Common myeloid progenitor, CD34-positive (primary cell): ENCODE measurements around the gene HIVEP1.

ENCODE experiments used
- CTCF ChIA-PET: fragments of 350-600 bp; sonication (Branson Sonifier 250); formaldehyde crosslinking; loops from one replicate; lab custom pipeline; 2021; ENCODE audit warnings: antibody characterized with exemption; lab: Charles Lee
- POLR2A ChIA-PET: fragments of 350-600 bp; sonication (Branson Sonifier 250); formaldehyde crosslinking; loops from one replicate; lab custom pipeline; 2021; ENCODE audit warnings: antibody characterized with exemption; lab: Charles Lee
- DNase-seq, 3 donors: peaks; one replicate each; pipeline versions ENCODE4 v3.0.0 to v3.0.0-alpha.2; 2013
- H3K27ac ChIP-seq, 2 experiments: 1 replicate in 1 of 2; 2 replicates in 1 of 2; pipeline ENCODE4 v1.7.0; 2013; ENCODE audit warnings: inconsistent platforms in 2 of 2, low read length in 2 of 2, mild to moderate bottlenecking in 2 of 2, low read depth in 1 of 2, moderate library complexity in 1 of 2; ENCODE audit not compliant: severe bottlenecking in 2 of 2, insufficient read depth in 1 of 2, poor library complexity in 1 of 2
- H3K27me3 ChIP-seq, 5 experiments: replicated peaks in 2 of 5; 1 replicate in 3 of 5; 2 replicates in 2 of 5; pipeline versions ENCODE4 v1.6.1 to v1.7.0; 2013; ENCODE audit warnings: low read length in 4 of 5, mild to moderate bottlenecking in 2 of 5, moderate library complexity in 2 of 5, inconsistent platforms in 1 of 5; ENCODE audit not compliant: insufficient read depth in 5 of 5, control insufficient read depth in 4 of 5
- H3K36me3 ChIP-seq, 4 experiments: 1 replicate in 2 of 4; 2 replicates in 2 of 4; pipeline versions ENCODE4 v1.6.1 to v1.7.0; 2013; ENCODE audit warnings: low read length in 3 of 4, control low read depth in 1 of 4, mild to moderate bottlenecking in 1 of 4; ENCODE audit not compliant: control insufficient read depth in 4 of 4, insufficient read depth in 4 of 4
- H3K4me1 ChIP-seq, 4 experiments: 1 replicate in 3 of 4; 2 replicates in 1 of 4; pipeline versions ENCODE4 v1.6.1 to v1.7.1; 2013; ENCODE audit warnings: low read length in 3 of 4, mild to moderate bottlenecking in 3 of 4, control low read depth in 1 of 4, inconsistent platforms in 1 of 4, moderate library complexity in 1 of 4; ENCODE audit not compliant: control insufficient read depth in 4 of 4, insufficient read depth in 4 of 4; ENCODE audit errors: control extremely low read depth in 1 of 4
- H3K4me3 ChIP-seq, 7 experiments: 1 replicate in 4 of 7; 2 replicates in 3 of 7; pipeline versions ENCODE4 v1.5.1 to v1.7.0; 2013; ENCODE audit warnings: mild to moderate bottlenecking in 7 of 7, low read length in 6 of 7, moderate library complexity in 6 of 7, inconsistent platforms in 2 of 7, low read depth in 2 of 7, control low read depth in 1 of 7; ENCODE audit not compliant: insufficient read depth in 4 of 7, control insufficient read depth in 1 of 7; ENCODE audit errors: extremely low read depth in 1 of 7
- H3K9me3 ChIP-seq, 5 experiments: 1 replicate in 4 of 5; 2 replicates in 1 of 5; pipeline versions ENCODE4 v1.6.1 to v1.7.1; 2013; ENCODE audit warnings: low read length in 4 of 5, mild to moderate bottlenecking in 2 of 5, inconsistent platforms in 1 of 5, low read depth in 1 of 5, moderate library complexity in 1 of 5; ENCODE audit not compliant: control insufficient read depth in 4 of 5, insufficient read depth in 2 of 5; ENCODE audit errors: control extremely low read depth in 1 of 5
- WGBS: methylation state at CpG from one replicate; pipeline ENCODE4 v1.1.5; 2013; ENCODE audit not compliant: insufficient coverage; 5-methylcytosine and 5-hydroxymethylcytosine counted together

The HIVEP1 gene

DNA sequence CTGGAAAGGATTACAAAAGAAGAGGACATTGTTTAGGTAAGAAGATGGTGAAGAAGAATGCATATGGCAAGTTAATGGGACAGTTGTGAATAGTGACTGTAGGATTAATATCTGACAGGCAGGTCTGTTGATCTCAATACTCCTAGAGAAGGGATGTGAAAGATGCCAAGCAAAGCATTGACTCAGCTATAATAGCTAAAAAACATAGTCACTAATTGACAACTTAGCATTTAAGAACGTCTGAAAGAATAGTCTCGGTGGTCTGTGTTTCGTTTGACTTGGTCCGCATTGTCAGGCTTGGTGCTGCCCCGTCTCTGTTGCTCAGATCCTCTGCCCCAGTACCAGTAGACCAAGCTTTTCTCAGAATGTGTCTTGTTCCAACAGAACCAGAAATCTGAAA lies 65.9 kb downstream of the HIVEP1 start:
- Histone ChIP-seq H3K36me3 (peaks cover 0 to 5% (median 1%) of the 10 kb centered on the region in 4 experiments), H3K4me1 (peaks cover 0 to 2% (median 0%) of the 10 kb centered on the region in 4 experiments), H3K9me3 (no peaks in the 10 kb centered on the region), H3K4me3 (no peak overlapping the region), H3K27me3 (no peaks in the 10 kb centered on the region), H3K27ac (no peak overlapping the region)
- POLR2A ChIA-PET: no interaction called here
- DNase-seq: no peak
- CTCF ChIA-PET: interaction anchor here (1.2 to 1.5 kb wide), 2 partner anchors 11 to 528 kb away, joined by 3 read pairs; no protein-coding TSS in a partner anchor
- 98% methylated on average over 5 of the region's 5 CpGs for WGBS

DNA sequence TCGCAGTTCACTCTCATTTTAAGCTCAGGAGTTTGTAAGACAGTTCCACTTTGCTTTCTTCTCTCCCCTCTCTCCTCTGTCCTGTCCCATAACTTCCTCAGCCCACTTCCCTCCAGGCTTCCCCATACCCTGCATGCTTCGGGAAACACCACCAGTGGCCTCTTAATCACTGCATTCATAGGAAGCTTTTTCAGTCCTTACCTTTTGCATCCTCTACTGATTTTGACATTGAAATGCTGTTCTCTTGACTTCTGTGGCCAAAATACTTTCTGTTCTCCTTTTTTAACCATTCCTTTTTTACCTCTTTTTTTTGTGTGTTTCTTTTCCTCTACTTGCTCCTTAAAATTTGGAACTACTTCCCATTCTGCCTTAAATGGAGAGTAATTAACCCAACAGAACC lies 69.7 kb downstream of the HIVEP1 start:
- ChIA-PET CTCF (no interaction called here), POLR2A (no interaction called here)
- peaks cover 0 to 4% (median 0%) of the 10 kb centered on the region in 4 experiments for H3K4me1 ChIP-seq
- WGBS: 90% methylated on average over 2 of the region's 2 CpGs
- H3K4me3 ChIP-seq: no peak overlapping the region
- H3K27me3 ChIP-seq: no peaks in the 10 kb centered on the region
- H3K9me3 ChIP-seq: no peaks in the 10 kb centered on the region
- DNase-seq: no peak
- H3K27ac ChIP-seq: no peak overlapping the region
- H3K36me3 ChIP-seq: peaks cover 0 to 3% (median 1%) of the 10 kb centered on the region in 4 experiments

DNA sequence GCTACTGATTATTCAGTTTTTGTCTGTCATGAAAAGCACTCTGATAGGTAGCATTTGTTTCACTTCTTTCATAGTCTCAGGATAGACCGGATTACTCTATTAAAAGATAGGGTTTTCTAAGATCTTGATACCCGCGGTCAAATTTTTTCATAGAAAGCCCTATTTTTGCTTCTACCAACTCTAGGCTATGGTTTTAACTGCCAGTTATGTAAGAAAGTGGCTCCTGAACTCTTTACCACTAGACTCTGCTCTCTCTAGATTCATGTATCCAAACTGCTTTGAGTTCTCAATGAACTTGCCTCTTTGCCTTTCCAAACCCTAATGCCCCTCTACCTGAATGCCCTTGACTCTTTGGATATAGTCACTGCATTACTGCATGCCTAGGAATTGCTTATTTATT lies 70.3 kb downstream of the HIVEP1 start:
- POLR2A ChIA-PET: no interaction called here

DNA sequence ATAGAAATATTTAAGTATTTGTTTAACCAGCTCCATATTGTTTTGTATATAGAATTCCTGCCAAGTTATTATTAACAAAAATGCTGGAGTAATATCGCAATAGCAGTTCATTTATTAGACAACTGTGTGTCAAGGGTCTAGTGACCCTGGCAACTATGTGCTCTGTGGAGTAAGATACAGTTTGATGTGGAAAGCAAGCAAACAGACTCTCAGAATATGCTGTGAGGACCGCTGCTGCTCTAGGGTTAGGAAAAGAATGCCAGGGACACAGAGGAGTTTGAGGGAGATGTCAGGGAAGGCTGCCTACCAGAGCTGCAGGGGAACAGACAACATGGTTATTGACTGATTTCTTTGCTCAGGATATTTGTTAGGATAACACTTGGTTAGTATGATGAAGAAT lies 71.2 kb downstream of the HIVEP1 start:
- DNase-seq: no peak
- CTCF ChIA-PET: interaction anchor here (1.6 to 1.9 kb wide), 2 partner anchors 10 to 27 kb away, joined by 4 to 5 read pairs; no protein-coding TSS in a partner anchor
- Histone ChIP-seq H3K4me3 (no peak overlapping the region), H3K36me3 (peaks cover 0 to 3% (median 1%) of the 10 kb centered on the region in 4 experiments), H3K4me1 (peaks cover 0 to 2% (median 0%) of the 10 kb centered on the region in 4 experiments), H3K27me3 (no peaks in the 10 kb centered on the region), H3K9me3 (no peaks in the 10 kb centered on the region), H3K27ac (no peak overlapping the region)
- 100% methylated on average over 1 of the region's 2 CpGs for WGBS
- POLR2A ChIA-PET: no interaction called here

More for the DNA sequence above, 70.3 kb downstream of the HIVEP1 start:
- no peak overlapping the region for H3K4me3 ChIP-seq
- 100% methylated on average over 2 of the region's 3 CpGs for WGBS
- no peaks in the 10 kb centered on the region for H3K9me3 ChIP-seq
- peaks cover 0 to 2% (median 0%) of the 10 kb centered on the region in 4 experiments for H3K4me1 ChIP-seq
- DNase-seq: no peak
- no peak overlapping the region for H3K27ac ChIP-seq
- CTCF ChIA-PET: no interaction called here
- no peaks in the 10 kb centered on the region for H3K27me3 ChIP-seq
- peaks cover 0 to 3% (median 1%) of the 10 kb centered on the region in 4 experiments for H3K36me3 ChIP-seq

DNA sequence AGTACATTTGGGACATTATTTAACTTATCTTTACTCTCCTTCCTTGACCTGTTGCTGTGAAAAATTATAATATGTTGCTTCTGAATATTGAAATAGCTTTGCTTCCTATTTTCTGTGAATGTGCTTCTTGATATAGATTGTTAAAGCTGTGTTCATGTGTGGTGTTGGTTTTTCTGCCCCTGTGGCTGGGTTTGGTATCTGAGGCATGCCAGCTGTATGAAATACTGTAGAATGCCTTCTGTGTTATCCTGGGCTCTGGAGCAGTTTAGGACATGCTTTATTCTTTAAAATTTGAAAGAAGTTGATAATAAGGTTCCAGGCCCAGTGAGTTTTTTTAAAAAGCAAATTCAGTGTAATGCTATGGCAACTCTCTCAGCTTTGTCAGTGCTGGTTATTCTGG lies 71.7 kb downstream of the HIVEP1 start:
- Histone ChIP-seq H3K36me3 (peaks cover 0 to under 1% (median under 1%) of the 10 kb centered on the region in 4 experiments), H3K4me3 (no peak overlapping the region), H3K27me3 (no peaks in the 10 kb centered on the region), H3K9me3 (no peaks in the 10 kb centered on the region), H3K4me1 (peaks cover 0 to 2% (median 0%) of the 10 kb centered on the region in 4 experiments), H3K27ac (no peak overlapping the region)
- ChIA-PET CTCF (interaction anchor here (0.8 to 1.9 kb wide), 3 partner anchors 11 to 206 kb away, joined by 3 to 5 read pairs (median 4); no protein-coding TSS in a partner anchor), POLR2A (no interaction called here)
- DNase-seq: peak in 1 of 3 donors; percentile 14

DNA sequence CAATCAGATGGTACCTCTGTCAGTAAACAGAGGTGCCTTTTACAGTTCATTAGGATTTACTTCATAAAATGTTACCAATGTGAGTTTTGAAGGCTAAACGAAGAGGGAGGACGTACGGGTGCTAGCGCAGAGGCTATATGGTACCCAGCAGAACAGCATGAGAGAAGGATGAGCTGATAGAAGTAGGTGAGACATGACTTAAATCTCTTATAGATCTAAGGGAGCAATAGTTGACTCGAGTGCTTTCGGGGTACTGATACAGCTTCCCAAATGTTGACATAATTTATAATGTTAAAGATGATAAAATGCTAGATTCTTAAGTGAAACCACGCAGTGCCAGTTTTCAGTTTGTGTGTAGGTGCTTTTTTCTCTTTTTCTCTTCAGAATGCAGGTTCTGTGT lies 72.6 kb downstream of the HIVEP1 start:
- Histone ChIP-seq H3K9me3 (no peaks in the 10 kb centered on the region), H3K27me3 (no peaks in the 10 kb centered on the region), H3K36me3 (peaks cover 0 to 2% (median 0%) of the 10 kb centered on the region in 4 experiments), H3K4me1 (peaks cover 0 to 2% (median 0%) of the 10 kb centered on the region in 4 experiments), H3K4me3 (no peak overlapping the region), H3K27ac (no peak overlapping the region)
- DNase-seq: no peak
- ChIA-PET CTCF (interaction anchor here (1.6 to 1.9 kb wide), 2 partner anchors 11 to 26 kb away, joined by 4 to 5 read pairs; no protein-coding TSS in a partner anchor), POLR2A (interaction anchor here (0.6 kb wide), 1 partner anchor 11 kb away, joined by 3 read pairs; no protein-coding TSS in a partner anchor)
- WGBS: 58% methylated on average over 5 of the region's 7 CpGs

DNA sequence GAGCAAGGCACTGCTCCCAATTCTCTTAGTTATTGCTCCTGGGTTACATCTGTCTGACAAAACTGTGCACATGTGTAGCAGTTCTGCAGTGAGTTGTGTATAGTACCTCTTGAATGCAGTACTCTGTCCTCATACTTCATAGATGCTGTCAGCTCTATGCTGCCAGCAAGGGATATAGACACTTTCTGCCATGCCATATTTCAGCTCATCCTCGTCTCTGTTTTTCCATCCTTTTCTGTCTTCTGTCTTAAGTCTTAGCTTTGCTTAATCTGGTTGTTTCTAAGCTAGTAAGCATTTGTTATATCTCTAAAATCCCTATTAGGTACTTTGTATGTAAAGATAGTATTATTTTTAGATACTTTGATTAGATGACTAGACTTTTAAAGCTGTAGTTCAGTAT lies 76.4 kb downstream of the HIVEP1 start:
- Histone ChIP-seq H3K27me3 (no peaks in the 10 kb centered on the region), H3K9me3 (peaks cover 0 to 3% (median 0%) of the 10 kb centered on the region in 5 experiments), H3K4me3 (no peak overlapping the region), H3K4me1 (no peaks in the 10 kb centered on the region), H3K36me3 (peaks cover 2 to 9% (median 5%) of the 10 kb centered on the region in 4 experiments), H3K27ac (no peak overlapping the region)
- POLR2A ChIA-PET: no interaction called here
- no CpG with 5 or more reads among the region's 1 CpG for WGBS
- DNase-seq: no peak
- CTCF ChIA-PET: interaction anchor here (2.1 kb wide), 1 partner anchor 13 kb away, joined by 5 read pairs; no protein-coding TSS in a partner anchor
